ENCODE data around the gene SLC6A3.

The SLC6A3 gene

DNA sequence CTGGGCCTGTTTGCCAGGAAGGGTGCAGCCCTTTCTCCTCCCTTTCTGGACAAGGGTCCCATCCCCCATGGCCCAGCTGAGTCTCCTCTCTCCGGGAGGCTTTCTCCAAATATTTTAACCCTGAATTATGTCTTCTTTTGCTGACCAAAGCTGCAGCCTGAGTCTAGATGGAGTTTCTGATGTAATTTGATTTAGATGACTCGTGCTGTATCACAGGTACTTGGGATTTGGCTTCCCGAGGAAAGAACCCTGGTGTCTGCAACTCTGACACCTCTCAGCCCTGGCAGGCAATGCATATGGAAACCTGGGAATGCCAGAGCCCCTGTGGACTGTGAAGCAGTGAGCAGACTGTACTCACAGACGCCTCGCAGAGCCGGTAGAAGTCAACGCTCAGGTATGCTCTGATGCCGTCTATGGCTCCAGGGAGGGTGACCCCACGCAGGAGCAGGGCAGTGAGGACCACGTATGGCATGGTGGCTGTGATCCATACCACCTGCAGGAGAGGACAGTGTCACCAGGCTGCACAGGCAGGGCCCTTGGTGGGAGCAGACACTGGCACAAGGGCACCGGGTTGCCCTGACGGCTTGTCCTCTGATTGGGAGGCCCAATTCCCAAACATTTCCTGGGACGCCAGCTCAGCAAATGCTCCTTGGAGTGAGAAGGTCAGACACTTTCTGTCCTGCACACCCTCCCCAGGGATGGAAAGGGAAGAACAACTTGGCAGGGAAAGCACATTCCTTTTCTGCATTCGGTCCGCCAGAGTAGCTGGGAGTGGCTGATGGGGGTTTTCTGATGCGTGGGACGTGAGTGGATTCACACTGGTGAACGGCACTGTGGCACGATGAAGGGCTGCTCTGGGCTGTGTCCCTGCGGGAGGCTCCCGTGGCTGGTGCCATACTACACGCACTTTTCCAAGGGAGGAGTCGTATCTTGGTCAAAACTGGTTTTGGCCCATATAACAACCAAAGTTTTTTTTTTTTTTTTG is 24.7 kb downstream of the SLC6A3 start:
- DNase-seq (ENCODE audit: low spot score) = no peak

DNA sequence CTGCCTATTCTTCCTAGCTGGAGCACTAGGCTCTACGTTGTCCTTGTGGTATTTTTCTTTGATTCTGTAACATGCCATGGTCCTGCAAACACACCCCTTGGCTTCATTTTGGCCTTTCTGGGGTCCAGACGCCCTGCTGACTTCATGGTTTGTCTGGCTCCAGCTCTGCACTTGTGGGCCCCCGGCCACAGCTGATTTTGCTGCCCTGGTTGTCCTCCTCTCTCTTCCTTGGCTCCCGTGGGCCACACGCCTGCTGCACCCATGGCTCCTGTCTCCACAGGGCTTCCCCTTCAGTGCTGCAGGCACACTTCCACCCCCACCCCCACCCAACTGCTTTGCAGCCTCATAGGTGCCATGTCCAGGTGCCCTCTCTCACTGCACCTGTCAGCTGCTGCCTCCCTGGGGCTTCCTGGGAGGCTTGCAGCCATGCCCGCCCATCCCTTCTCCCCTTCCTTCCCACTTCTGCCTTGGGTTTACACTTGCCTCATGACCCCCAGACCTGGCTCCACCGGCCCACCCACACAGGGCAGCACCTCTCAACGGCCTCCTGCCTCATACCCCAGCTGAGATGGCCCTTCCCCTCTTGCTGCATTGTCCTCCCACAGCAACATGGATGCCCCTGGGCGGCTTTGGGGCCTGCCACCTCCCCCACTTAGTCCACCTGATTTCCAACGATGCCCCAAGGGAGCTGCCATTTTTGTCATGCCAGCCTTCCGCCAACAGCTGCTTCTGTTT is 25.6 kb downstream of the SLC6A3 start:
- DNase-seq (ENCODE audit: low spot score) = no peak

DNA sequence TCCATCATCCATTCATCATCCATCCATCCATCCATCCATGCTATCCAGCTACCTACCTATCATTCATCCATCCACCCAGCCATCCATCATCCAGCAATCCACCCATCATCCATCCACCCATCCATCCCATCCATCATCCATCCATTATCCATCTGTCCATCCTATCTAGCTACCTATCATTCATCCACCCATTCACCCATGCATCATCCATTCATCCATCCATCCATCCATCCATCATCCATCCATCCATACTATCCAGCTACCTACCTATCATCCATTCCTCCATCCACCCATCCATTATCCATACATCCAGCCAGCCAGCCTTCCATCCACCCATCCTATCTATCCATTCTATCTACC is 26.3 kb downstream of the SLC6A3 start:
- no peak for DNase-seq (ENCODE audit: low spot score)

DNA sequence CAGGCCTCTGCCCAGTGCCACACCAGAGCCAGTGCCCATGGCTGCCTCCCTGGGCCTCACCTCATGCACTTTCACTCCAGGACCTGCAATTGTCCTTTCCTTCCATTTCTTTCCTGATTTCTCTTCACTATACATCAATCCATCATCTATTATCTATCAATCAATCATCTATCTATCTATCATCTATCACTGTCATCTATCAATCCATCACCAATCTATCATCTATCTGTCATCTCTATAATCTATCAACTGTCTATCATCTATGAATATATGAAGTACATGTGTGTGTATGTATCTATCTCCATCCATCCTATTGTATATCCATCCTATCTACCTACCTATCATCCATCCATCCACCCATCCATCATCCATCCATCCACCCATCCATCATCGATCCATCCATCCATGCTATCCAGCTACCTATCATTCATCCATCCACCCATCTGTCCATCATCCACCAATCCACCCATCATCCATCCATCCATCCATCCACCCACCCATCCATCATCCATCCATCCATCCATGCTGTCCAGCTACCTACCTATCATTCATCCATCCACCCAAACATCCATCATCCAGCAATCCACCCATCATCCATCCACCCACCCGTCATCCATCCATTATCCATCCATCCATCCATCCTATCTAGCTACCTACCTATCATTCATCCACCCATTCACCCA is 26.9 kb downstream of the SLC6A3 start:
- DNase-seq (ENCODE audit: low spot score) = no peak

DNA sequence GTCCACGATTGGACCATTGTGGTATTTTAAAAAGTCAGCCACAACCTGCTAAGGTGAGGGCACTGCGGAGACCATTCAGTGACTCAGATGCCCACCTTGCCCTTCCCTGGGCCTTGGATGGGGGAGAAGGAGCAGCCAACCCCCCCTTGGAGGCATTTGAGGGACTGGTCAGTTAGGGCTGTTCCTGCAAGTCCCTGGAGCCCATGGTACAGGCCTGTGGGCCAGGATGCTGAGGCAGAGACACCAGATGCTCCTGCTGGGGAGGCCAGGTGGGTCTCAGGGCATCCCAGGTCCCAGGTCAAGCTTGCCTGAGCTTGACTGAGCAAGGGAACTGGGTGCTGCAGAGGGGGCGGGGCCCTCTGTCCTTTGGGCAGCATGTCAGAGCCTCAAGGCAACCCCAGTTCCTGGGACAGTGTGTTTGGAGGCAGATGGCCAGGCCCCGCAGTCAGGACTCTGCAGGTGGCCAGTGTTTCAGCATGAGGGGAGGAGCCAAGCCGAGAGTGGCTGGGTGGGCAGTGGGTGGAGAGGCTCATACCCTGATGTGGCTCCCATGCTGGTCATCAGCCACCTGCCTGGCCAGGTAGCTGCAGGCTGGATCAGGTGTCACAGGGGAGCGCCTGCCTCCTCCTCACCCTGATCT is 27.5 kb downstream of the SLC6A3 start:
- no peak for DNase-seq (ENCODE audit: low spot score)

DNA sequence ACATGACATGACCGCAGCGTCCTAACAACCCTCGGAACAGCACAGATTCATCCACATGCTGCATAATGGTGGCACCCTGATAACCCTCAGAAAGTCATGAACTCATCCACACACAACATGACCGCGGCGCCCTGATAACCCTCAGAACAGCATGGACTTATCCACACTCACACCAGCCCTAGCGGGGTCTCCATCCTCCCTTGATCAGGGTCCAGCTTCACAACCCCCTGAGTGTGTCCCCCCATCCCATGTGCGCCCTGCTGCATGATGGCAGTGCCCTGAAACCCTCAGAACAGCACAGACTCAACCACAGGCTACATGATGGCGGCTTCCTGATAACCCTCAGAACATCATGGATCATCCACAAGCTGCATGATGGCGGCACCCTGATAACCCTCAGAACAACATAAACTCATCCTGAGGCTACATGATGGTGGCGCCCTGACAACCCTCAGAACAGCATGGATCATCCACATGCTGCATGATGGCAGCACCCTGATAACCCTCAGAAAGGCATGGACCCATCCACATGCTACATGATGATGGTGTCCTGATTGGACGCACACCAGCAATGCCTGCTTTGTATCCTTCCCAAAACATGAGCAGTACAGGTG is 28.3 kb downstream of the SLC6A3 start:
- no peak for DNase-seq (ENCODE audit: low spot score)

DNA sequence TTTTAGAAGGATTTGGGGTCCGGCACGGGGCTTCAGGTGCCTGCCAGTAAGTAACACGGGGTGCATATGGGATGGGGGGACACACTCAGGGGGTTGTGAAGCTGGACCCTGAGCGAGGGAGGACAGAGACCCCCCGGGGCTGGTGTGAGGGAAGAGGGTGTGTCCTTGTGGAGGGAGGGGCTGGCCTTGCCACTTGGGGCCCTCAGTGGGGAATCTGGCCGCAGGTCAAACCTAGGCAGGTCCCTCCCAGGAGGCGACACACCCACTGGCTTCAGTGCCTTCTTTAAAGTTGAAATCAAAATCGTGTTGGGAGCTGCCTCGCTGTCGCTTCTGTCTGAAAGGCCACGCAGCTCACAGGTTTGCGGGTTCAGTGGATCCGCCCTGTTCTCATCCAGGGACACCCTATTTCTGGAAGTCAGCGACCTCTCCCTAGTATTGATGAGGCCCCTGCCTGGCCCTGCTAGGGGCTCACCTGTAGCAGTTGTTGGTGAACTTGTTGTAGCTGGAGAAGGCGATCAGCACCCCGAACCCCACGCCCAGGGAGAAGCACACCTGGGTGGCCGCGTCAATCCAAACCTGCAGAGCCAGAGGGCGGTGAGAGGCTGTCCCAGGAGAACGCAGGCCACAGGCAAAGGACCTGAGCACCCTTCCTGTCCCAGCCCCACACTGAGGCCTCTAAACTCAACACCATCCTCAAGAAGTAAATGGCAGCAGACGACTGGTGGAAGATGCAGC is 29.4 kb downstream of the SLC6A3 start:
- DNase-seq (ENCODE audit: low spot score) = no peak

DNA sequence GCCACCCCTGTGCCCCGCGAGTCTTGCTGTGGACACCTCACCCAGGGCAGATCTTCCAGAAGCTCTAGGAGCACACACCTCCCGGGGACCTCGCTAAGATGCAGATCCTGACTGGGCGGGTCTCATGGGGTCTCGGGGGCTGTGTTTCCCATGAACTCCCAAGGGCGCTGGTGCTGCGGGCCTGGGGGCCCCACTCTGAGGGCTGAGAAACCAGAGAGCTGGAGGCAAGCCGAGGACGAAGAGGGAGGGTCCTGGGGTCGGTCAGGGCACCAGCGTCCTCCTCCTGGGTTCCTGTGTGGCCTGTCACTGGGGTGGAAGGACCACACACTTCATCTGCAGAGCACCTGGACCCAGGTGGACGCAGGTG is 30.2 kb downstream of the SLC6A3 start:
- DNase-seq (ENCODE audit: low spot score) = no peak

DNA sequence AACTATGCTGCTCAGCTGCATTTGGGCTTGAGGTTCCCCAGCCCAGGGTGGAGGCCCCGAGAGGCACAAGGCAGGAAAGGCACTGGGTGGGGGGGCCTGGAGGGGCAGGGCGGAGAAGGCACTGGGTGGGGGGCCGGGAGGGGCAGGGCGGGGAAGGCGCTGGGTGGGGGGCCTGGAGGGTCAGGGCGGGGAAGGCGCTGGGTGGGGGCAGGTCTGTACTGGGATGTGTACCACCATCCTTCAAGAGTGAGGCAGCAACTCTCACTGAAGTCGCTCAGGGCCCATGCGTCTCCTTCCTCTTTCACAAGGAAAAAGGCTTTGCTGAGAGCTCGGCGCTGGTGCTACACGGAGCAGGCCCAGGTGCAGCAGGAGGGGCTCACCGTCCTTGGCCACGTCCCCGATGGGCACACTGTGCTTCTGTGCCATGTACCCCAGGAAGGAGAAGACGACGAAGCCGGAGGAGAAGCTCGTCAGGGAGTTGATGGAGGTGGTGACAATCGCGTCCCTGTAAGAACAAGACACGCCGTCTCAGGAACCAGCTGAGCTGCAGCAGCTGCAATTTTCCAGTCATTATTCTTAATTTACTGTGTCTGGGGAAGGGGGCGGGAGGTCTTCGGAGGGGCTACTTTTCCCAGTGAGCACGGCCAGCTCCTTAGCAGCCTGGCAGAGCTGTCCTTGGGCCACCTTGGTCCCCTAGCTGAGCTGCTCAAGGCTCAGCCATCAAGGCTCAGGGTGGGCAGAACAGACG is 30.8 kb downstream of the SLC6A3 start:
- DNase-seq (ENCODE audit: low spot score) = no peak

DNA sequence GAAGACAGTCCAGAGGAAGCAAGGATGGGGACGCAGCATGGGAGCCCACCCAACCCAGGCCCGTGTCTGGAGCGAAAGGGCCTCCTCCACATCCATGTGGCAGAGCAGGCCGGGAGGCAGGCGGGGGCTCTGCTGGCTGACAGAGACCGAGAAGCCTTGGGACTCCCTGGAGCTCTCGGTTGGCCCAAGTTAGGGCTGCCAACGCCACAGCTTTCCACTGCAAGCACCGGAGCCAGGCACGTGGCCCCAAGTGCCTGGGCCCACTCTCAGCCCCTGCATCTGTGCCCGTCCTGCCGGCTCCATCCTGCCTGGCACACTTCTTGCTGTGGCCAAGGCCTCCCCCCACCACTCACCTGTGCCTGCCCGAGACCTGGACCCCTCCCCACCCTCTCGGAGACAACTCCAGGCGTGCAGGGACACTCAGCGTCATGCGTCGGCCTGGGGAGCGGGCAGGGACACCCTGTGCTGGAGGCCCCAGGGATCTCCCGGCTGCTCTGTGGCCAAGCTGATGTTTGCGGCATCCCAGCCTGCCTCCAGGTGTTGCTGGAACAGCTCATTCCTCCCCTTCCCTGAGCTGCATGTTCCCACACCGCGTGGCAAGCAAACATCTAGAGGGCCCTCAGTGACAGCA is 31.5 kb downstream of the SLC6A3 start:
- DNase-seq (ENCODE audit: low spot score) = no peak

DNA sequence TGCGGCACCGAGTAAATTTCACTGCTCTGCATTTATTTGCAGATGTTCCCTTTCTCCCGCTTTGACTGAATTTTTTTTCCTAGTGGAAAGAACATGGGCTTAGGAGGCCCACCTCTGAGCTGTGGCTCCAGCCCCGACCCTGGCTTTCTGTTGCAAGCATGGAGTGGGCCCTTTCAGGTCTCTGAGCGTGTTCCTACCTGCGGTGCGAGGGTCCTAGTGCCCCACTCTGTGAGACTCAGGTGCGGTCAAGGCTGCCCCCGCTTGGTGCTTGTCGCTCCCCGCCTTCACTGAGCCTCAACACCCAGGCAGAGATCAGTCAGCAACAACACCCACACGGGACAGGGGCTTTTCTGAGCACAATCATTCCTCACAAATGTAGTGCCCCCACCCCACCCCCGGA is 32.0 kb downstream of the SLC6A3 start:
- no peak for DNase-seq (ENCODE audit: low spot score)

DNA sequence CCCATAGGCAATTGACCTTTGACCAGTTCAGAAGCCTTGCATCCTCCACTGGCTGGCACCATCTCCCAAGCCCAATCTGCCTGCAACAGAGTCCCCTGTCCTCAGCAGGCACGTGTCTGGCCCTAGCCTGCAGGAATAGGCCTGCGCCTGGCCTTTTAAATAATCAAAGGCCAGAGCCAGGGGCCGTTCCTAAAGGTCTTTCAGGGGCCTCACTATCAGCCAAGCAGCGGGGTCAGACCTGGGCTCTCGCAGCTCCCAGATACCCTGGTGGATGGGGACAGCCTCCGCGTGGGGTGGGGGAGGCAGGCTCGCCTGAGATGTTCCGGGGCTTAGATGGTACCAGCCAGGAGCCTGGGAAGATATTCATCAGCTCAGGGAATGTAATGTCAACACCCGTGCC is 32.6 kb downstream of the SLC6A3 start:
- no peak for DNase-seq (ENCODE audit: low spot score)

DNA sequence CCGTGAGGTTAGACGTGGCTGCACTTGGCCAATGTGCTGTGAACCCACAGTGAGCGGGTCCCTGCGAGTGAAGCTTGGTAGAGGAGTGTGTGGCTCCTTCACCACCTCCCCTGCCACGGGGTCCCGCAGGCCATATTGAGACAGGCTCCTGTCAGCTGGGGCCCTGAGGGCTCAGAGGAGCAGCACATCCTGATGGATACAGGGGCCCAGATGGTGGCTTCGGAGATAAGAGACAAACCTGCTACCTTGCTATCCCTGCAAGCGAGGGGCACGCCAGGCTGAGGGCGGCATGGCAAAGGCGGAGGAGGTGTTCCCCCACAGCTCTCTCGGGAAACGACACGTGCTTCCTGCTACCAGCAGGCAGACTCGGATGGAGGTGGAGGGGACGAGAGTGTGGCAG is 33.1 kb downstream of the SLC6A3 start:
- DNase-seq (ENCODE audit: low spot score) = no peak

DNA sequence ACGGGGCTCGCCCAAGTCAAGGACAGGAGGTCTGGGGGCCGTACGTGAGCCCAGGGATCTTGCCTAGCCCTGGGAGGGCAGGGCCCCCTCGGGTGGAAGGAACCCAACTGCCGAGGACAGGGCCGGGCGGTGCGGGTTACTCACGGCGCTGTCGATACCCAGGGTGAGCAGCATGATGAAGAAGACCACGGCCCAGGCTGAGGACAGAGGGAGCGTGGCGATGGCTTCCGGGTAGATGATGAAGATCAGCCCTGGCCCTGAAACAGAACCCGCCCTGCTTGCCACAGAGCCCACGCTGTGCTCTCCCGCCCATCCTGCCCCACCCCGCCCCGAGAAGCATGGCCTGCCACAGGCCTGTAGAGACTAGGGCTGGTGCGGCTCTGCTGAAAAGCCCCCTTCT is 34.1 kb downstream of the SLC6A3 start:
- DNase-seq (ENCODE audit: low spot score) = no peak

DNA sequence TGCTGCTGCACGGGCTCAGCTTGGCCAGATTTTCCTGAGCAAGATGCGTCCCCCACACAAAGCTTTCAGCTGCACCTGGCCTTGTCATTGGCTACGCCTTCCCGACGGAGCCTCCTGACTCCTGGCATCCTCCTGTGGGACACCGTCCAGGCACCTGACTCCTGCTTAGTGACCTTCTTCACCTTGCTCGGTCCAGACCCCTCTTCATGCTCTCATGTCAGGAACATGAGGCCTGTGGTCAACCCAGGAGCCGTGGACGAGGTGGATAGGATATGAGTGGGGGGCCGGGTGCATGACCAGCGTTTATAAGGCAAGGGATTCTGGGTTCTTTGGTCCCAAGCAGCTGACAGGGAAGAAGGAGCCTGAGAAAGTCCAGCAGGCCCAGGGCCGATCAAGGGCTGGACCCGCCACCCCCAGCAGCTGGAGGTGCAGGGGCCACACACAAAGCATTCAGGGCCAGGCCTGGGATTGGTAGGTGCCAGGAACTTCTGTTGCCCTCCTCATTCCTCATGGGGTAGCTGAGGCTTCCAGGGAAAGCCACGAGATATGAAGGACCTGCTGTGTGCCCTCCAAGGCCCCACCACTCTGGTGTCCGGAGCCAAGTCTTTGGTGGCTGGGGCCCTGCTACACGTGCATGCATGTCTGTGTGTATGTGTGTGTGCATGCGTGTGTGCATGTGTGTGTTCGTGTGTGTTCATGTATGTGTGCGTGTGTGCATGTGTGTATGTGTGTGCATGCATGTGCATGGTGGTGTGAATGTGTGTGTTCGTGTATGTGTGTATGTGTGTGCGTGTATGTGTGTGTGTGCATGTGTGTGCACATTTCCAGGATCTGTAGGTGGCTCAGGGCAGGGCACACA is 34.9 kb downstream of the SLC6A3 start:
- DNase-seq (ENCODE audit: low spot score) = no peak

DNA sequence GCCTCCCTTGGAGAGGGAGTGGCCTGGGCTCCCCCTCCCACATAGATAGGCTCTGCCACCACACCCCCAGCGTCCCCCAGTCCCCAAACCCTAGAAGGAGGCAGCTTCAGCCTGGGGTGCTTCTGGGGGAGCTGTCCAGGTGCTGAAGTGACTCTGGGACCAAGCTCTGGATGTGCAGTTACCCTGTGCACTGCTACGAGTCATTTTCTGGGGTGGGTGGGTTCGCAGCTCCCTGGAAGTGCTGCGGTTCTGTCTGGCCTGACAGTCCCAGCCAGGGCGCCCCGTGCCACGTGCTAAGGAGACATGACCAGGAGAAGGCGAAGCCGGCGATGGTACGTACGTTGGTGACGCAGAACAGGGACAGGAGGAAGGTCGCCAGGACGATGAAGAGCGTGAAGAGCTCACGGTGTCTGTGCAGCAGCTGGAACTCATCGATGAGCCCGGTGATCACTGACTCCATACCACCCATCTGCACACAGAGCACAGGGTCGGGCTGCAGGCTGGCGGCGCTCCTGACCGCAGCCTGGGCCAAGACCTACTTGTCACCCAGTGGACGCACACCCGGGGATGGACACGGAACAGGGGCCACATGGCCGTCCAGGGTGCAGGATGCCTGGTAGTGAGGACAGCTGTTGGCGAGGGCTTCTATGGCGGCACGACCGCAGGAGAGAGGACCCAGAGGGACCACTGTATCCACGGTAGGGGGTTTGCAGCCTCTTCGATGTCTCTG is 35.7 kb downstream of the SLC6A3 start:
- no peak for DNase-seq (ENCODE audit: low spot score)

DNA sequence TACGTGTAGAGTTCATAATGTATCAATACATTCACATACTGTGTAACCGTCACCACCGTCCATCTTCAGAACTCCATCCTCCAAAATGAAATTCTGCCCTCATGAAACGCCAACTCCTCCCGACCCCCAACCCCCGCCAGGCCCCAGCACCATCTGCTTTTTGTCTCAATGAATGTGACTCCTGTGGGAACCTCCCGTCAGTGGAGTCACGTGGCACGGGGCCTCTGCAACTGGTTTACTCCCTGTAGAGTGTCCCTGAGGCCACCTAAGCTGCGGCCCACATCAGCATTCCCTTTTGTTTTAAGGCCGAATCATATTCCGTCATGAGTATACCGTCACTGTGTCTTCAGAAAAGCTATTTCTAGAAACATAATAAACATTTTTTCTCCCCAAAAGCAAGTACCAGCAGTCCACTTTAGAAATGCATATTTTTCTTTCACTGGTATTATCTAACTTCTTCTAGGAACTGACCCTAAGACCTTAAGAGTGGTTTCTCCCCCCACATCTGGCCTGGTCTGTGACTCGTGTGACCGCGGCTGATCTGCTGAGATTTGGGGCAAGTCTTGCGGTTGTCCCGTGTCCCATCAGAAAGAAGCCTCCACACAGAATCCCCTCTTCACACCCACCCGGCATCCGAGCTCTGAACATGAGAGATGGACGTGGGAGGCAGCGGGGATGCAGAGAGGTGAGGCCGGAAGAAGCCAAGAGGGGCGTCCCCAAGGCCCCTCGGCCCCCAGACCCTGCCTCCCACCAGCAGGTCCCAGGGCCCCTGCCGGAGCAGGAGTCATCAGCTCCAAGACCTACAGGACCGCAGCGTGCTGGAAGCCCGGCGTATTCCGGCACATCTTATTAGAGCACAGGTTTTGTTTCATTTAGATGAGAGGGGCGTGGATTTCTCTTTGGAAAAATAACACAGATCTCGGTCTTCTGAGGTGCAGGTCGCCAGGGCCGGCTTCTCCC is 38.3 kb downstream of the SLC6A3 start:
- DNase-seq (ENCODE audit: low spot score) = no peak

Measured in CD4-positive, alpha-beta T cell treated with Interleukin-15 for 4 hours (primary cell).